ENCODE results near the gene USH2A. TPM values are rescaled to one million over a fixed set of nuclear protein-coding genes. Genes with fewer than 3 reads are reported as not detected.

The USH2A gene
- not detected in 2 replicates for total RNA-seq (2021)
- Bru-seq, nascent RNA, result percentile 2 among the genes with signal in this experiment
- percentile 1 among the genes with signal in this experiment for BruChase-seq, experiment 1, labeled RNA remaining after a 2-hour chase
- BruChase-seq, experiment 2, labeled RNA remaining after a 6-hour chase, result percentile 2 among the genes with signal in this experiment
- long read RNA-seq, result 0 reads

GRCh38 chr1:216422821-216423520 is at the start of gene USH2A:
Gene USH2A (minus strand): TSS chr1:216423448. CDS start chr1:216422336, 1,112 bp downstream.
- CTCF ChIA-PET, result no interaction called here
- peaks cover 18% of the 10 kb centered on the region for H3K27me3 ChIP-seq (replicated peaks; ENCODE audit: insufficient read depth, low read depth, low read length, poor library complexity)
- intact Hi-C loops (cut with micrococcal nuclease; ENCODE audit: unreplicated experiment), result no loop called here
- H3K9me3 ChIP-seq (ENCODE audit: low read depth, low read length, poor library complexity, severe bottlenecking), result no peaks in the 10 kb centered on the region
- no peaks in the 10 kb centered on the region for H3K36me3 ChIP-seq (ENCODE audit: insufficient read depth, low read length, poor library complexity, severe bottlenecking)
- H3K4me3 ChIP-seq (ENCODE audit: low read depth, low read length, poor library complexity, severe bottlenecking), result no peak within 1 kb of the TSS
- POLR2A ChIA-PET (ENCODE audit: low non-redundant PET), result no interaction called here
- no peaks in the 10 kb centered on the region for H3K4me1 ChIP-seq (ENCODE audit: insufficient read depth, low read length, poor library complexity, severe bottlenecking)
- no peak within 1 kb of the TSS for H3K27ac ChIP-seq (ENCODE audit: low read depth, low read length, poor library complexity, severe bottlenecking)
- DNase-seq (ENCODE audit: low spot score), result no peak
- TF ChIP-seq EZH2 (IDR thresholded peaks at IDR 0.05; ENCODE audit: borderline replicate concordance, low read depth, low read length, poor library complexity, severe bottlenecking) (no peak), CTCF (conservative IDR thresholded peaks at IDR 0.05; ENCODE audit: low read depth, low read length) (no peak)
- no TSS peak for BruUV-seq (replicated peaks)

DNA sequence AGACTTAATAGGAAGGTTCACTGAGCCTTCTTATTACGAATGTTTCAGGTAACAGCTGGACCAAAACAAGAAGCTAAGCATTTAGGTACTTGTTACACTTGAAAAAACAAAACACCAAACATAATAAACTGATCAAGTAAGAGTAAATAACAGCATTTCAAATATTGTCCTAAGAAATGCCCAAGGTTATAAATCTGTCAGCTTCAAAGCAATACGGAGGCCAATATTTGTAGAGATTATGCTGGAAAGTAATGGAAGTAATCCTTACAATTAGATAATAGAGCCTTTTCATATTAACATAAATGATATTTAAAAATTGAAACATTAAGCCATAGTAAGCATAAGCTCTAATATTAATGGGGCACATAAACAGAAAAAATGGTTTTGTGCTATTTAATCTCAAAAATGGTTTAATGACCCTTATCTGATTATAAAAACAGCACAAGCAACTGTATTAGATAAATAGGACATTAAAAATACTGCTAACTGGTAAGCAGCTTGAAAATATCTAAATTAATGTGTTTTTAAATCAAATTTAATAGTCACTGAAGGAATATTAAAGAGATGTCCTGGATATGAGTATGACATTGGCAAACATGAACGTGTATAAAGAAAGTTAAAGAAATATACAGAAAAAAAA is 43.0 kb upstream of the USH2A start:
- ChIA-PET CTCF (no interaction called here), POLR2A (ENCODE audit: low non-redundant PET) (no interaction called here)
- Histone ChIP-seq H3K27me3 (replicated peaks; ENCODE audit: insufficient read depth, low read depth, low read length, poor library complexity) (no peaks in the 10 kb centered on the region), H3K4me3 (ENCODE audit: low read depth, low read length, poor library complexity, severe bottlenecking) (no peak overlapping the region), H3K4me1 (ENCODE audit: insufficient read depth, low read length, poor library complexity, severe bottlenecking) (no peaks in the 10 kb centered on the region), H3K9me3 (ENCODE audit: low read depth, low read length, poor library complexity, severe bottlenecking) (no peaks in the 10 kb centered on the region), H3K36me3 (ENCODE audit: insufficient read depth, low read length, poor library complexity, severe bottlenecking) (no peaks in the 10 kb centered on the region), H3K27ac (ENCODE audit: low read depth, low read length, poor library complexity, severe bottlenecking) (no peak overlapping the region)
- no TSS peak for BruUV-seq (replicated peaks)
- intact Hi-C loops (cut with micrococcal nuclease; ENCODE audit: unreplicated experiment), result no loop called here
- no peak for DNase-seq (ENCODE audit: low spot score)
- no peak for TF ChIP-seq CTCF (conservative IDR thresholded peaks at IDR 0.05; ENCODE audit: low read depth, low read length)

GRCh38 chr1:216464489-216464888 is 41.2 kb upstream of the USH2A start:
- no TSS peak for BruUV-seq (replicated peaks)
- peak; percentile 19 for DNase-seq (ENCODE audit: low spot score)
- intact Hi-C loops (cut with micrococcal nuclease; ENCODE audit: unreplicated experiment), result no loop called here

More at GRCh38 chr1:216464489-216464888, 41.2 kb upstream of the USH2A start:
- Histone ChIP-seq H3K36me3 (ENCODE audit: insufficient read depth, low read length, poor library complexity, severe bottlenecking) (no peaks in the 10 kb centered on the region), H3K4me1 (ENCODE audit: insufficient read depth, low read length, poor library complexity, severe bottlenecking) (no peaks in the 10 kb centered on the region), H3K27me3 (replicated peaks; ENCODE audit: insufficient read depth, low read depth, low read length, poor library complexity) (no peaks in the 10 kb centered on the region), H3K27ac (ENCODE audit: low read depth, low read length, poor library complexity, severe bottlenecking) (no peak overlapping the region), H3K9me3 (ENCODE audit: low read depth, low read length, poor library complexity, severe bottlenecking) (no peaks in the 10 kb centered on the region), H3K4me3 (ENCODE audit: low read depth, low read length, poor library complexity, severe bottlenecking) (no peak overlapping the region)
- TF ChIP-seq CTCF (conservative IDR thresholded peaks at IDR 0.05; ENCODE audit: low read depth, low read length) (no peak), EZH2 (IDR thresholded peaks at IDR 0.05; ENCODE audit: borderline replicate concordance, low read depth, low read length, poor library complexity, severe bottlenecking) (no peak)
- ChIA-PET CTCF (no interaction called here), POLR2A (ENCODE audit: low non-redundant PET) (no interaction called here)

Measured in A673 (cell line).